GM21786 (cell line): ENCODE results near the gene POU2F3.

Source experiments
- ATAC-seq: cut with Tn5 transposase; IDR thresholded peaks from one replicate; pipeline ENCODE4 v1.9.1; 2021; ENCODE audit not compliant: unreplicated experiment

Gene POU2F3

GRCh38 chr11:120316880-120317688 is 77.1 kb downstream of the POU2F3 start:
- no peak for ATAC-seq

GRCh38 chr11:120317689-120318480 is 77.9 kb downstream of the POU2F3 start:
- no peak for ATAC-seq

- ATAC-seq = no peak
These were observed 79.0 kb downstream of the POU2F3 start for GRCh38 chr11:120318906-120319305.

- ATAC-seq = peak; percentile 55
These were observed 85.2 kb downstream of the POU2F3 start, which contains the start of gene TLCD5 for GRCh38 chr11:120324932-120325810. TLCD5 (plus strand) TSS chr11:120325299; CDS start chr11:120327442, 2,143 bp downstream.

- ATAC-seq = no peak
These were observed 86.3 kb downstream of the POU2F3 start for GRCh38 chr11:120326228-120326627.

- ATAC-seq = no peak
These were observed 86.9 kb downstream of the POU2F3 start for GRCh38 chr11:120326845-120327281.

GRCh38 chr11:120327311-120327710 is 87.4 kb downstream of the POU2F3 start:
- ATAC-seq = no peak

- ATAC-seq = no peak
These were observed 89.6 kb downstream of the POU2F3 start for GRCh38 chr11:120329556-120329955.

- no peak for ATAC-seq
These were observed 90.1 kb downstream of the POU2F3 start for GRCh38 chr11:120330045-120330444.

GRCh38 chr11:120331301-120331996 is 91.5 kb downstream of the POU2F3 start:
- ATAC-seq = no peak

- ATAC-seq = no peak
These were observed 93.1 kb downstream of the POU2F3 start for GRCh38 chr11:120332822-120333716.

GRCh38 chr11:120333801-120334200 is 93.9 kb downstream of the POU2F3 start:
- ATAC-seq = no peak

- no peak for ATAC-seq
These were observed 94.4 kb downstream of the POU2F3 start for GRCh38 chr11:120334332-120334731.

- no peak for ATAC-seq
These were observed 95.0 kb downstream of the POU2F3 start for GRCh38 chr11:120334894-120335462.

- peak; percentile 10 for ATAC-seq
These were observed 95.6 kb downstream of the POU2F3 start for GRCh38 chr11:120335556-120335907.

GRCh38 chr11:120335908-120336640 is 96.1 kb downstream of the POU2F3 start, which contains the start of gene ARHGEF12:
ARHGEF12 (plus strand) TSS chr11:120336413; CDS start chr11:120337244, 831 bp downstream.
- ATAC-seq = peak; percentile 49

GRCh38 chr11:120336641-120337354 is 96.9 kb downstream of the POU2F3 start:
- peak; percentile 25 for ATAC-seq
